ENCODE measurements around the gene ZFP90. TPM values are rescaled to one million over a fixed set of nuclear protein-coding genes. Genes with fewer than 3 reads are reported as not detected.
"Not testable (repeated sequence)": the region's sequence is repeated elsewhere in the genome, so short reads cannot be mapped to it uniquely, and the experiment has no call there.

ZFP90 gene
- 2.8 and 6.3 TPM in 2 replicates for total RNA-seq (2014; rRNA removed; shearing (Covaris generic); ENCODE audit: low replicate concordance)

DNA sequence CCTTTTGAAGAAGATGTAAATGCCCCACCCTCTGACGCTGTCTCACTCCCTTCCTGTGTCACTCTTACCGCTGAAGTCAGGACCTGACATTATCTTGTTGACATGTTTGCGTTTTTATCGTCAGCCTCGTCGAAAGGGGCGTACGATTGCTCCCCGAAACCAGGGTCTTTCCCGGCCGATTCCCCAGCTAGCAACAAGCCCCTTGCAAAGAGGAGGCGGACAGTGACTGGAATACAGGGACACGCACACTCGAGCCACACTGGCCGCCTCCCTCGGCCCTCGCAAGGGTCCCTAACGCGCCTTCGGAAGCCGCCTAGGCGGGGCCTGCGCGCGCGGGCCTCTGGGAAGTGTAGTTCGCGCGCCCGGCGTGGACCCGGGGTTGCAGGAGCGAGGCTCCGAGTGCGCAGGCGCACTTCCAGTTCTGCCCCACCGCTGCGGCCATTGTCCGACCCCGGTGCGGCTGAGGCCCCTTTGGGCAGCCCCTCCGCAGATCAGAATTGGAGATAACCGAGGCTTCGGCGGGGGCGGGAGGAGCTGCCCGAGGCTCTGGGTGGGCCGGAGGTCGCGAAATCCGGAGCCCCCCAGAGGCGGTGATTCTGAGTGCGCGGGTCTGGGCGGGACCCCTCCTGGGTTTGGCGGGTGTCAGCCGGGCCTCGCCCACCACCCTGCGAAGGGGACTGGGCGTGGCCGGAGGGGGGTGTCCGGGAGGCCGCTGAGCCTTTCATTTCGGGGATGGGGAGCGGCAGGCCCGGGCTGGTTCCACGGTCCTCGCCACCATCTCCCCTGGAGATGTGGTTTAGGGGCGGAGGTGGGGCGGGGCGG, at the start of gene ZFP90:
ZFP90 (plus strand) TSS at position 412 of the 822 bp plus-strand sequence. CDS start 502 bp downstream, outside the sequence.
- DNase-seq: peak; percentile 83
- Histone ChIP-seq H3K27me3 (no peaks in the 10 kb centered on the region), H3K36me3 (no peaks in the 10 kb centered on the region), H3K9me3 (no peaks in the 10 kb centered on the region), H3K4me3 (peak within 1 kb of the TSS; percentile 76)

DNA sequence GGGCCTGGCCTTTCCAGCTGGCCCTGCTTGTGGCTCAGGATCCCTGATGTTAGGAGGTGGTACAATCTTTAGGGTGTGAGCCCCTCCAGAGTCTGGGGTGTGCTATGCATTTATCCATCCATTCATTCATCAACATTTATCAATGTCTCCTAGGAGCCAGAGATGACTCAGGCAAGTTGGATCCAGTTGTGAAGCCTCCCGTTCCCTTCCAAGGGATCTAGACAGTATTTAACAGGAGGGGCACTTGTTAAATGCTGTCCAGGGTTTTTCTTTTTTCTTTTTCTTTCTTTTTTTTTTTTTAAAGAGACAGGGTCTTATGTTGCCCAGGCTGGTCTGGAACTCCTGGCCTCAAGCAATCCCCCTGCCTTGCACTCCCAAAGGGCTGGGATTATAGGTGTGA, 48.7 kb upstream of the ZFP90 start:
- H3K36me3 ChIP-seq: no peaks in the 10 kb centered on the region
- H3K9me3 ChIP-seq: no peaks in the 10 kb centered on the region
- no peak overlapping the region for H3K4me3 ChIP-seq
- peak; percentile 18 for DNase-seq
- no peaks in the 10 kb centered on the region for H3K27me3 ChIP-seq

DNA sequence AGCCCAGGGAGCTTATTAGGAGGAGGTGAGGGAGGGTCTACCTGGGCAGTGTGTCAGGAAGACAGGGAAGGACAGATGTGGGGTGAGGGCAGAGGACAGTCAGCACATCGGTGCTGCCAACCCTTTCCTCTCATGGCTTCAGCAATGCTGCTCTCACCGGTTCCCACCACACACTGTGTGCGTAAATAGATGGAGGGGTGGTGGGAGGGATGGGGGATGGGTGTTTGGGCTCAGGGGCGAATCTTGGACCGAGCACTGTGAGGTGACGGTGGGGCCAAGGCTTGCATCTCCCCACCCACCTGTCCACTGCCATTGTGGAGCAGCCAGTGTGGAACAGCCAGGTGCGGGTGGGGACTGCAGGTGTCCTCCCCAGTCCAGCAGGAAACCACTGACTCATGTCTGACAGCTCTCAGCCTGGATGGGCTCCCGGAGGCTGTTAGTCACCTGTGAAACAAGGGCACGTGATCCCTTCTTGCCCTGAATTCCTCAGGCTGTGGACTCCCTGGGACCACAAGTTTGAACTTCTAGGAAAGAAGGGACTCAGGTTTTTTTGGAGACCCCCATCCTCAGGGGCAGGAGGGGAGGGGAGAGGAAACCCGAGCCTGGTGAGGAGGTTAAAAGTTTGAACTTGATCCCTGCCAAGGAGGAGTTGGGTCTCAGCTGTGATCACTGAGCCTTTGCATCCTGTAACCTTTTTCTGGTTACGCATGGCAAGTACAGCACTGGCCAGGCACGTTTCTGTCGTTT, 48.1 kb upstream of the ZFP90 start:
- H3K27me3 ChIP-seq: no peaks in the 10 kb centered on the region
- peak; percentile 75 for DNase-seq

DNA sequence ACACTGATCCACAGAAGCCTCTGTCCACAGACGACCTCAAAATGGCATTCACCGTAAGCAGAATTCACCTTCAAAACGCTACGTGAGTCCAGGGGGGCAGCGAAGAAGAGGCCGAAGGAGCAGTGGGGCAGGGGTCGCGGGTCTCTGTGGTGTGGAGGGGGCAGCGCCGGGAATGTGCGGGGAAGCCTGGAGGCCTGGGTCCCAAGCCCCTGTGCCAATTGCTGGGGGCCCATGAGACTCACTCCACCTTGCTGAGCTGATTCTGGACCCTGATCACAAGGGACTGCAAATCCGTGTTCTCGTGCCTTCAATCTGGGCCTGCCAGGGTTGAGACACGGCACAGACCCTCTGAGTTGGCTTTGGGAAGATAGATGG, 47.5 kb upstream of the ZFP90 start:
- no peaks in the 10 kb centered on the region for H3K9me3 ChIP-seq
- no peak for DNase-seq
- no peaks in the 10 kb centered on the region for H3K27me3 ChIP-seq
- H3K36me3 ChIP-seq: no peaks in the 10 kb centered on the region
- H3K4me3 ChIP-seq: no peak overlapping the region

More for the DNA sequence above, 48.1 kb upstream of the ZFP90 start:
- H3K9me3 ChIP-seq: no peaks in the 10 kb centered on the region
- no peak overlapping the region for H3K4me3 ChIP-seq
- H3K36me3 ChIP-seq: no peaks in the 10 kb centered on the region

DNA sequence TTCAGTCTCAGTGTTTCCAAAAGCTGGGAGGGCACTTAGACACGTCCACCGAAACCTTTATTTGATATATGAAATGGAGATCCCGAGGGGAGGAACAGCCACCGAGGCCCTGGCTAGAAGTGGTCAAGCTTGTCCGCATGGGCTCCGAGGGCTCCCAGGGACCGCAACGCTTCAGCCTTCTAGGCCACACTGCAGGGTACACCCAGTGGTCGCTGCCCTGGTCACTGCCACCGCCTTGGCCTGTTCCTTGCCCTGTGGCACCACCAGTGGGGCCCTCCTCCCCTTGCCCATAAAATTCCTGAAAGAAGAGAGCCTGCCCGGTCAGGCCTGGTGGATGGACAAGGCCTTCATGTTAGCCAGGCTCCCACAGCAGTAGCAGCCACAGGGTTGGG, 46.9 kb upstream of the ZFP90 start:
- H3K27me3 ChIP-seq: no peaks in the 10 kb centered on the region

DNA sequence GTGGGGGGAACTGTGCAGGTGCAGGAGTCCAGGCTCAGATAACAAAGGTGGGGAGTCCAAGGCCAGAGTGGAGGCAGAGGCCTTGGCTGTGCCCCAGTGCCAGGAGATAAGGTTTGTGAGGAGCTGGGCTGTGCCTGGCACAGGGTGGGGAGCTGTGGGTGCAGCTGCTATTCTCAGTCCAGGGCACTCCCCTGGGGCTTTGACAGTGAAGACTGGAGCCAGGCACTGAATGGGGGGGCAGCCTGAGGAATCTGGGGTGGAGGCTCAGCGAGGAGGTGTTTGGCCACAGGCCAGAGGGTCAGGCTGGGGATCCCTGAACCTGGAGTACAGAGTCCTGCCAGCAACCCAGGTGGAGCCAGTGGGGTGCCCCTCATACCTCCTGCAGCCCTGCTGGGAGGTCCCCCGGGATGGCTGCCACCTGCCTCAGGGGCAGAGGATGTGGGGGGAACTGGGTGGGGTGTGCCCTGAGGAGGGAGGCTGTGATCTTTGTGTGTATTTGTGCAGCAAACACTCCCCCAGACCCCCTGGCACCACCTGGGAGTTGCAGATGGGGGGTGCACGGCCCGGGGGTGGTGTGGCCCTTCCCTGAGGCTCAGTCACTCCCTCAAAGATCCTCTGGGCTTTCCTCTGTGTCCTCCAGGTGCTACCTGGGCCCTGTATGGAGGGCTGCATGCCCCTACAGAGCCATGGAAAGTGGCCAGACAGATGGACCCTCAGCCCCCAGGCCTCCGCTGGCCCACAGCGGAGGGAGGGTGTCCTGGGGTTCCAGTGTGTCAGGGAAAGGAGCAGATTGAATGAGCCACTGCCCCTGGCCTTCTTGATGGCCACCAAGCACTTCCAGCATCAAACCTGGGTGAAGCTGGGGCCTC, 46.3 kb upstream of the ZFP90 start:
- Histone ChIP-seq H3K36me3 (no peaks in the 10 kb centered on the region), H3K9me3 (no peaks in the 10 kb centered on the region), H3K4me3 (no peak overlapping the region), H3K27me3 (no peaks in the 10 kb centered on the region)
- no peak for DNase-seq

More for the DNA sequence above, 46.9 kb upstream of the ZFP90 start:
- Histone ChIP-seq H3K4me3 (no peak overlapping the region), H3K9me3 (no peaks in the 10 kb centered on the region), H3K36me3 (no peaks in the 10 kb centered on the region)
- DNase-seq: no peak

DNA sequence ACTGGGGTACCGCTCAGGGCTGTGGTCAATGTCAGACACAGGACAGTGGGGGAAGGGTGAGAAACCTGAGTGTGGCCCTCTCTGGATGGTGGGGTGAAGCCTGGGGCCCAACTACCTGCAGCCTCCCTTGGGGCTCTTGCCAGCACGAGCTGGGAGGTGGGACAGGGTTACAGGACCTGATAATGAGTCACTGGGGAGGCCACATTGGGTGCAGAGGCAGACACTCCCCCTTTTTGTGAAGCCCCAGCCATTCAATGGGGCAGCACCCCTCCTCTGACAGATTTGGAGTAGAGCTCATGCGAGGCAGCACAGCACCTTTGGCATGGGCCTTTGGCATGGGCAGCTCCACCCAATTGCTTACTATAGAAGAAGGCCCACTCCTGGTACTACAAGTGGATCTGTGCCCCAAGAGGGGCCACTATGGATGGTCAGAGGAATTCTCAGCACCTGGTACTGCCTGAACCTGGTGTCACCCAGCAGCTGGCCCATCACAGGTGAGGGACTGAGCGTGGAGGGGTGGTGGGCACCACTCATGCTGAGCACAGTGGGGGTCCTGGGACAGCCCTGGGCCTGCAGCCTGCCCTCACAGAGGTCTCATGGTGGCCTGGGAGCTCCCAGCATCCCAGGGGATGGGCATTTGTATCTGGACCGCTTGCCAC, 45.5 kb upstream of the ZFP90 start:
- Histone ChIP-seq H3K4me3 (no peak overlapping the region), H3K27me3 (no peaks in the 10 kb centered on the region), H3K9me3 (no peaks in the 10 kb centered on the region), H3K36me3 (no peaks in the 10 kb centered on the region)
- no peak for DNase-seq

DNA sequence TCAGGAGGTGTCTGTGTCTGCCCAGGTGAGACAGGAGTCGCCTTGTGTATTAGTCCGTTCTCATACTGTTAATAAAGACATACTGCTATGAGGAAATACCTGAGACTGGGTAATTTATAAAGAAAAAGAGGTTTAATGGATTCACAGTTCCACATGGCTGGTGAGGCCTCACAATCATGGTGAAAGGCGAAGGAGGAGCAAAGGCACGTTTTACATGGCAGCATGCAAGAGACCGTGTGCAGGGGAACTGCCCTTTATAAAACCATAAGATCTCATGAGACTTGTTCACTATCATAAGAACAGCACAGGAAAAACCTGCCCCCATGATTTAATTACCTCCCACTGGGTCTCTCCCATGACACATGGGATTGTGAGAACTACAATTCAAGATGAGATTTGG, 44.8 kb upstream of the ZFP90 start:
- H3K36me3 ChIP-seq, H3K9me3 ChIP-seq, H3K27me3 ChIP-seq, DNase-seq, H3K4me3 ChIP-seq: not testable (repeated sequence)

DNA sequence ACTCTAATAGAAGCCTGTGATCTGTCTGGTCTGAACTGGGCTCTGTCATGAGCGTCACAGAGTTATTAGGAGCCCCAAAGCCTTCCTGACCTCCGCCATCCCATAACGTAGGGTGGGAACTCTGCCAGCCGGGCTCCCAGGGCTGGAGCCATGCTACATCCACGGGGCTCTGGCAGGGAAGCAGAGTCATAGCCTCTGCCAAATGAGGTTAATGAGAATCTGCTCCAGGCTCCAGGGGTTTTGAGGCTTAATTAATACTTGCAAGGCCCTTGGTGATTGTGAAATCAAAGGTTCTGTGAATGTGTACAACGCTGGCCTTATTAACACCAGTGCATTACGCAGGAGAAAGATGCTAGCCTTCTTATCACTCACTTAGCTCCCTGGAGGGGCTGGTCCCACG, 42.4 kb upstream of the ZFP90 start:
- no peaks in the 10 kb centered on the region for H3K9me3 ChIP-seq
- no peak overlapping the region for H3K4me3 ChIP-seq
- DNase-seq: no peak
- no peaks in the 10 kb centered on the region for H3K36me3 ChIP-seq
- no peaks in the 10 kb centered on the region for H3K27me3 ChIP-seq

DNA sequence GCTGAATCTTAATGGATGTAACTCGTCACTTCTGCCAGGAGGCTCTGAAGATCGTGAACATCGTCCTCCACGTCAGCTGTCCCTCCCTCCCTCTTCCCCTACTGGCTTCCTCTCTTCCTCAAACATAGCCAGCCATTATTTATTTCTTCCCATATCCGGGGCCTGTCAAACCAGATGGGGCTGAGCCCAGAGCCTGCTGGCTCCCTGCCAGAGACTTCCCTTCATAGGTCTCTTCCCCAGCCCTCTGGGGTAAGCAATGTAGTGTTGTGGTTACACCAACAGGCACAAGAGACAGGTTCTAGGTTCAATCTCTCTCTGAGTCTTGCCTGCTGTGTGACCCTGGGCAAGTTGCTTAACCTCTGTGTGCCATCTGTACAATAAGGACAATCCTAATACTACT, 40.1 kb upstream of the ZFP90 start:
- no peaks in the 10 kb centered on the region for H3K27me3 ChIP-seq
- H3K9me3 ChIP-seq: no peaks in the 10 kb centered on the region
- no peaks in the 10 kb centered on the region for H3K36me3 ChIP-seq
- no peak overlapping the region for H3K4me3 ChIP-seq
- DNase-seq: no peak

DNA sequence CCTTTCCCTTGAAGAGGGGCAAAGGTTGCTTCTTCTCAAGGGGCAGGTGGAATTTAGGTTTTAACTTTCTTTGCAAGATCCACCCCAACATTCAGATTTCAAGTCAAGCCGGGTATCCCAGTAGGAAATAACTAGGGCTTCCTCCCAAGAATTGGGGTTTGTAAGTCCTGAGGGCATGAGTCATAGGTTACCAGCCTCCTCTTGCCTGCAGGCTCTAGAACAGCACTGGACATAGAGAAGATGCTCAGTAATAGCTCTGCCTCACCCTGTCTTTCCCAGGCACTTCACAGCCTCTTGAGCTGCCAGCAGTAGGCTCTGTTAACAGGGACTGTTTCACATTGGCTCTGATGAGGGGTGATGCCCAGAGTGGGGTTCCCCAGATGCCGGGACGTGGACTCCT, 35.8 kb upstream of the ZFP90 start:
- H3K36me3 ChIP-seq: no peaks in the 10 kb centered on the region
- H3K4me3 ChIP-seq: no peak overlapping the region
- peak; percentile 20 for DNase-seq
- H3K9me3 ChIP-seq: no peaks in the 10 kb centered on the region
- H3K27me3 ChIP-seq: 0 out of 2 replicates have a peak, but pooled peaks cover 2% of the 10 kb centered on the region

DNA sequence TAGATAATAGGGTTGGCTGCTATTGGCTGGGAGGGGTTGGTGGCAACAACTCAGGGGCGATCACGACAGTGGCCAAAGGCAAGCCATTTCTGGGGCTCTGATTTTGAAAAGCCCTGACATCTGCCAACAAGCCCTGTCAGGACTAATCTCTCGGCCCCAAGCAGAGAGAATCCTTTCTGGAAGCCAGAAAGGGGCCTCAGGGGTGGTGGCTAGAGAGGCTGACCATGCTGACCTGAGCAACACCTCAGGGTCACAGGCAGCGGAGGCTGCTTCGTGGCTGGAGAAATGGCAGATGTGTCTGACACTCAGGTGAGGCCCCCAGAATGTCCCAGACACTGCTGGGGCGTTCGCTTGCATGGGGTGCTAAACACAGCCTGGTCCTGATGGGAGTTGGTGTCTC, 35.0 kb upstream of the ZFP90 start:
- Histone ChIP-seq H3K9me3 (no peaks in the 10 kb centered on the region), H3K36me3 (no peaks in the 10 kb centered on the region), H3K4me3 (no peak overlapping the region), H3K27me3 (0 out of 2 replicates have a peak, but pooled peaks cover 2% of the 10 kb centered on the region)
- DNase-seq: no peak

DNA sequence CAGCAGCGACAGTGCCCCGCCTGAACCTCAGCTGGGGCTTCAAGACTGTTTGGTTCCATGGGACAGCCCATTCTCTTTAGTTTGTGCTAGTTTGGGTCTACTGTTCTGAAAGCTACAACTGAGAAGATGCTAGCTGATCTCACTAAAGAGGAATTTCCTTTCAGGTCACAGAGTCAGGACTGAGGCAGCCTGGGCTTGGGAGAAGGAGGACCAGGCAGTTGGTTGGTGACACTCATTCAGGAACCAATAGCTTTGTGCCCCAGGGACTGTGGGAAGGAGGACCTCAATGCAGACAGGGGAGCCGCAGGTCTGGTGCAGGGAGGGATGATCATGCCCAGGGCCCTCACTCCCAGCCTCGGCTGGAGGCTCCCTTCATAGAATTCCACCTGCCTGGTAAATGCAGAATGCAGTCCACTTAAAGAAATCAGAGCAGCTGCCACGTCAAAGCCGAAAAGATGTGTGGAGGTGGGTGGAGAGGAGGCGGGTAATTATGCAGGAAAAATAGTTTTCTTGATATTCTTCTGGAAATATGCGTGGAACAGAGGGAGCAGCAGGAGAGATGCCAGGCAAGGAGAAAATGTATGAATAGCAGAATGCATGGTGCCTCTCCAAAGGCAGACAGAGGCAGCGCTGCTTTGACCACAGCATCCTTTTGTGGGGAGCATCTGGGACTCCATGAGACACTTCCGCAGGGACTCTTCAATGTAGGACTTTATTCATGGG, 32.6 kb upstream of the ZFP90 start:
- Histone ChIP-seq H3K27me3 (0 out of 2 replicates have a peak, but pooled peaks cover 2% of the 10 kb centered on the region), H3K9me3 (no peaks in the 10 kb centered on the region), H3K36me3 (no peaks in the 10 kb centered on the region), H3K4me3 (no peak overlapping the region)
- DNase-seq: no peak

DNA sequence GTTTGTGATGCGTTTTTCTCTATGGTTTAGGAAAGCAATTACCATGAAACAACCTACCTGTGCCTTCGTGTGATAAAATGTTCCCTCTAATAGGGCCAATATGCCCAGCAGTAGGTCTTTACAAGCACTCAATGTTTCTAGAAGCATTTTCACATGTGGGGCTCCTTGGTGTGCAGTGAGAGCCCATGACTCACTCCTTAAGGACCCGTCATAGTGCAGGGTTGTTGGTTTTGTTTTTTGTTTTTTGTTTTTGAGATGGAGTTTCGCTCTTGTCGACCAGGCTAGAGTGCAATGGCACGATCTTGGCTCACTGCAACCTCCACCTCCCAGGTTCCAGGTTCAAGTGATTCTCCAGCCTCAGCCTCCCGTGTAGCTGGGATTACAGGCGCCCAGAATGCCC, 31.1 kb upstream of the ZFP90 start:
- H3K36me3 ChIP-seq: no peaks in the 10 kb centered on the region
- H3K4me3 ChIP-seq: no peak overlapping the region
- no peaks in the 10 kb centered on the region for H3K9me3 ChIP-seq
- no peak for DNase-seq
- H3K27me3 ChIP-seq: 0 out of 2 replicates have a peak, but pooled peaks cover 2% of the 10 kb centered on the region

DNA sequence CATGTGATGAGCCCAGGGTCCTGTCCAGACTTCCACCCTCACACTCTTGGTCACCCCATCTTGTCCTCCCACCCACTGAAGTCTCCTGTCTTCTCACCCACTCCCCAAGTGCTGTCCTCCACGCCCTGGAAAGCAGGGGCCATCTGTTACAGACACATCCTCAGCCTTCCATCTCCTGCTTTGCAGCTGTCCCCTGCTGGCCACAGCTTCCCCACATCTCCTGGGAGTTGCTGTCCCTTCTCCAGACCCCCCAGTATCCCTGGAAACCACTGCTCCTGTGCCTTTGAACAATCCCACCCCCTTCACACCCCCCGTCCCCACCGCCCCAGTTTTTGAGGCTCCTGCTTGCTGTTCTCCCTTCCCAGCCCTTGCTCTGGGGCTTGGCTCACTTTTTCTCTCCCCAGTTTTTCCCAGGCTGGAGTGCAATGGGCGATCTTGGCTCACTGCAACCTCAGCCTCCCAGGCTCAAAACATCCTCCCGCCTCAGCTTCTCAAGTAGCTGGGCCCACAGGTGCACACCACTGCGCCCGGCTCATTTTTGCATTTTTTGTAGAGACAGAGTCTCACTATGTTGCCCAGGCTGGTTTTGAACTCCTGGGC, 30.4 kb upstream of the ZFP90 start:
- no peaks in the 10 kb centered on the region for H3K36me3 ChIP-seq
- no peaks in the 10 kb centered on the region for H3K9me3 ChIP-seq
- H3K4me3 ChIP-seq: no peak overlapping the region
- DNase-seq: no peak
- H3K27me3 ChIP-seq: 0 out of 2 replicates have a peak, but pooled peaks cover 2% of the 10 kb centered on the region

All from MG63 (cell line).